ENCODE measurements around the gene LZIC.

- TF ChIP-seq CTCF (IDR thresholded peaks at IDR 0.05) (no peak), POLR2AphosphoS5 (IDR thresholded peaks at IDR 0.05; ENCODE audit: low read depth, low read length) (no peak), REST (IDR thresholded peaks at IDR 0.05; ENCODE audit: insufficient read depth in 1 of 2, low read depth in 2 of 2, low read length in 1 of 2) (no peak)
Observed at GRCh38 chr1:9910076-9910422, 33.1 kb downstream of the LZIC start, which contains the start of gene CTNNBIP1.

Measured in Panc1 (cell line).